H1 (cell line): ENCODE results near the gene ZNHIT3. TPM values are rescaled to one million over a fixed set of nuclear protein-coding genes. Genes with fewer than 3 reads are reported as not detected.

Experiments
- BRCA1 ChIP-seq: IDR thresholded peaks from 2 replicates; pipeline ENCODE4 v1.6.1; 2012; ENCODE audit warnings: low read depth, low read length, improper control_type of control experiment
- JUN ChIP-seq: IDR thresholded peaks from 2 replicates; pipeline ENCODE4 v1.6.1; 2011; ENCODE audit warnings: low read depth, mild to moderate bottlenecking, improper control_type of control experiment, low read length
- MAFK ChIP-seq: IDR thresholded peaks from 2 replicates; pipeline ENCODE4 v1.6.1; 2012; ENCODE audit warnings: low read depth, mild to moderate bottlenecking, improper control_type of control experiment, low read length
- POLR2A ChIP-seq, 2 experiments: IDR thresholded peaks; 1 replicate in 1 of 2; 2 replicates in 1 of 2; pipeline ENCODE4 v1.6.1; 2011; ENCODE audit warnings: low read depth in 2 of 2, low read length in 2 of 2, mild to moderate bottlenecking in 2 of 2; ENCODE audit errors: control extremely low read depth in 1 of 2
- RFX5 ChIP-seq: IDR thresholded peaks from 2 replicates; pipeline ENCODE4 v1.6.1; 2011; ENCODE audit warnings: low read depth, low read length, improper control_type of control experiment, borderline replicate concordance
- SP1 ChIP-seq: IDR thresholded peaks from 2 replicates; pipeline ENCODE4 v1.6.1; 2011; ENCODE audit warnings: low read depth, low read length
- polyA plus RNA-seq, 7 experiments: library from polyadenylated mRNA; depleted of rRNA in 3 of 7; stranded (reverse) in 5 of 7; unstranded in 2 of 7; fragments of >200 nt in 5 of 7; fragments of 200-250 nt in 2 of 7; gene quantifications; 1 replicate in 5 of 7; 2 replicates in 1 of 7; 4 replicates in 1 of 7; pipeline versions ENCODE4 v1.2.1 to v1.2.3, GENCODE V29; 2011 to 2013; ENCODE audit warnings: missing spikeins in 2 of 7, mixed read lengths in 2 of 7
- total RNA-seq: library from RNA; stranded (reverse); fragmentation: NEBNext Ultra II Directional; extraction: Animal tissue kit (Norgen Biotek cat#: 25700); gene quantifications from 2 replicates; pipeline ENCODE4 v1.2.1, GENCODE V29; 2021
- TF ChIP-seq, protein P1 (sequence below): fragments of 300-600 bp; sonication (generic); IDR thresholded peaks from 2 replicates; pipeline ENCODE4 v1.7.1; 2012; ENCODE audit warnings: low read length, moderate library complexity, mild to moderate bottlenecking, inconsistent platforms; ENCODE audit not compliant: insufficient replicate concordance
- TF ChIP-seq, protein P2 (sequence below), 3 experiments: IDR thresholded peaks; 1 replicate in 2 of 3; 2 replicates in 1 of 3; pipeline versions ENCODE4 v1.5.1 to v1.6.1; 2011; ENCODE audit warnings: low read length in 3 of 3, mild to moderate bottlenecking in 3 of 3, inconsistent platforms in 2 of 3, low read depth in 1 of 3, moderate library complexity in 1 of 3; ENCODE audit not compliant: insufficient read depth in 1 of 3; ENCODE audit errors: control extremely low read depth in 1 of 3
- TF ChIP-seq, protein P3 (sequence below): IDR thresholded peaks from 2 replicates; pipeline ENCODE4 v1.6.1; 2011; ENCODE audit warnings: low read depth, mild to moderate bottlenecking, low read length; ENCODE audit not compliant: insufficient read depth

Gene ZNHIT3
- total and polyA plus RNA-seq, 2 of the 8 experiments (the other 6 are each of a cell fraction or from before 2014, with no cell fraction given): 59.1 to 147 TPM

DNA sequence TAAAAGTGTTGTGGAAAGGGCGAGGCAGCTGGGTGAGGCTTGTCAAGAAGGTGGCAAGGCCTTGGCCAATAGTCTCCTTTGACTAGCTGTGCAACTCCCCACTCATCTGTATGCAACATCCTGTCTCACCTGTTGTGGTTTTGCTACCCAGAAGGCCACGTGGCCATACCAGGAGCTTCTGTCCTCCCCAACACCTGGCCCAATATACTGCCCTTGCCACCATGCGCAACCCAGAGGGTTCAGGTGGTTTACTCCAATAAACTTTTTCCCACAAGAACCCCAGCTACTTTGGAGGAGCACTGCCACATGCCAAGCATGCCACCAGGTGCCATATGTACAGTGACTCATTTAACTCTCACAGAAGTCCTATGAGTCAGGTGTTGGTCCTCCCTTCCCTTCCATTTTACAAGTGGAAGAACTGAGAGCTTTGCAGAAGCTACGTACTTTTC lies 38.0 kb downstream of the ZNHIT3 start (continued):
- TF ChIP-seq, protein P1, sequence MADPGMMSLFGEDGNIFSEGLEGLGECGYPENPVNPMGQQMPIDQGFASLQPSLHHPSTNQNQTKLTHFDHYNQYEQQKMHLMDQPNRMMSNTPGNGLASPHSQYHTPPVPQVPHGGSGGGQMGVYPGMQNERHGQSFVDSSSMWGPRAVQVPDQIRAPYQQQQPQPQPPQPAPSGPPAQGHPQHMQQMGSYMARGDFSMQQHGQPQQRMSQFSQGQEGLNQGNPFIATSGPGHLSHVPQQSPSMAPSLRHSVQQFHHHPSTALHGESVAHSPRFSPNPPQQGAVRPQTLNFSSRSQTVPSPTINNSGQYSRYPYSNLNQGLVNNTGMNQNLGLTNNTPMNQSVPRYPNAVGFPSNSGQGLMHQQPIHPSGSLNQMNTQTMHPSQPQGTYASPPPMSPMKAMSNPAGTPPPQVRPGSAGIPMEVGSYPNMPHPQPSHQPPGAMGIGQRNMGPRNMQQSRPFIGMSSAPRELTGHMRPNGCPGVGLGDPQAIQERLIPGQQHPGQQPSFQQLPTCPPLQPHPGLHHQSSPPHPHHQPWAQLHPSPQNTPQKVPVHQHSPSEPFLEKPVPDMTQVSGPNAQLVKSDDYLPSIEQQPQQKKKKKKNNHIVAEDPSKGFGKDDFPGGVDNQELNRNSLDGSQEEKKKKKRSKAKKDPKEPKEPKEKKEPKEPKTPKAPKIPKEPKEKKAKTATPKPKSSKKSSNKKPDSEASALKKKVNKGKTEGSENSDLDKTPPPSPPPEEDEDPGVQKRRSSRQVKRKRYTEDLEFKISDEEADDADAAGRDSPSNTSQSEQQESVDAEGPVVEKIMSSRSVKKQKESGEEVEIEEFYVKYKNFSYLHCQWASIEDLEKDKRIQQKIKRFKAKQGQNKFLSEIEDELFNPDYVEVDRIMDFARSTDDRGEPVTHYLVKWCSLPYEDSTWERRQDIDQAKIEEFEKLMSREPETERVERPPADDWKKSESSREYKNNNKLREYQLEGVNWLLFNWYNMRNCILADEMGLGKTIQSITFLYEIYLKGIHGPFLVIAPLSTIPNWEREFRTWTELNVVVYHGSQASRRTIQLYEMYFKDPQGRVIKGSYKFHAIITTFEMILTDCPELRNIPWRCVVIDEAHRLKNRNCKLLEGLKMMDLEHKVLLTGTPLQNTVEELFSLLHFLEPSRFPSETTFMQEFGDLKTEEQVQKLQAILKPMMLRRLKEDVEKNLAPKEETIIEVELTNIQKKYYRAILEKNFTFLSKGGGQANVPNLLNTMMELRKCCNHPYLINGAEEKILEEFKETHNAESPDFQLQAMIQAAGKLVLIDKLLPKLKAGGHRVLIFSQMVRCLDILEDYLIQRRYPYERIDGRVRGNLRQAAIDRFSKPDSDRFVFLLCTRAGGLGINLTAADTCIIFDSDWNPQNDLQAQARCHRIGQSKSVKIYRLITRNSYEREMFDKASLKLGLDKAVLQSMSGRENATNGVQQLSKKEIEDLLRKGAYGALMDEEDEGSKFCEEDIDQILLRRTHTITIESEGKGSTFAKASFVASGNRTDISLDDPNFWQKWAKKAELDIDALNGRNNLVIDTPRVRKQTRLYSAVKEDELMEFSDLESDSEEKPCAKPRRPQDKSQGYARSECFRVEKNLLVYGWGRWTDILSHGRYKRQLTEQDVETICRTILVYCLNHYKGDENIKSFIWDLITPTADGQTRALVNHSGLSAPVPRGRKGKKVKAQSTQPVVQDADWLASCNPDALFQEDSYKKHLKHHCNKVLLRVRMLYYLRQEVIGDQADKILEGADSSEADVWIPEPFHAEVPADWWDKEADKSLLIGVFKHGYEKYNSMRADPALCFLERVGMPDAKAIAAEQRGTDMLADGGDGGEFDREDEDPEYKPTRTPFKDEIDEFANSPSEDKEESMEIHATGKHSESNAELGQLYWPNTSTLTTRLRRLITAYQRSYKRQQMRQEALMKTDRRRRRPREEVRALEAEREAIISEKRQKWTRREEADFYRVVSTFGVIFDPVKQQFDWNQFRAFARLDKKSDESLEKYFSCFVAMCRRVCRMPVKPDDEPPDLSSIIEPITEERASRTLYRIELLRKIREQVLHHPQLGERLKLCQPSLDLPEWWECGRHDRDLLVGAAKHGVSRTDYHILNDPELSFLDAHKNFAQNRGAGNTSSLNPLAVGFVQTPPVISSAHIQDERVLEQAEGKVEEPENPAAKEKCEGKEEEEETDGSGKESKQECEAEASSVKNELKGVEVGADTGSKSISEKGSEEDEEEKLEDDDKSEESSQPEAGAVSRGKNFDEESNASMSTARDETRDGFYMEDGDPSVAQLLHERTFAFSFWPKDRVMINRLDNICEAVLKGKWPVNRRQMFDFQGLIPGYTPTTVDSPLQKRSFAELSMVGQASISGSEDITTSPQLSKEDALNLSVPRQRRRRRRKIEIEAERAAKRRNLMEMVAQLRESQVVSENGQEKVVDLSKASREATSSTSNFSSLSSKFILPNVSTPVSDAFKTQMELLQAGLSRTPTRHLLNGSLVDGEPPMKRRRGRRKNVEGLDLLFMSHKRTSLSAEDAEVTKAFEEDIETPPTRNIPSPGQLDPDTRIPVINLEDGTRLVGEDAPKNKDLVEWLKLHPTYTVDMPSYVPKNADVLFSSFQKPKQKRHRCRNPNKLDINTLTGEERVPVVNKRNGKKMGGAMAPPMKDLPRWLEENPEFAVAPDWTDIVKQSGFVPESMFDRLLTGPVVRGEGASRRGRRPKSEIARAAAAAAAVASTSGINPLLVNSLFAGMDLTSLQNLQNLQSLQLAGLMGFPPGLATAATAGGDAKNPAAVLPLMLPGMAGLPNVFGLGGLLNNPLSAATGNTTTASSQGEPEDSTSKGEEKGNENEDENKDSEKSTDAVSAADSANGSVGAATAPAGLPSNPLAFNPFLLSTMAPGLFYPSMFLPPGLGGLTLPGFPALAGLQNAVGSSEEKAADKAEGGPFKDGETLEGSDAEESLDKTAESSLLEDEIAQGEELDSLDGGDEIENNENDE: no peak
- TF ChIP-seq BRCA1 (no peak), POLR2A (IDR thresholded peaks at IDR 0.05; ENCODE audit: control extremely low read depth in 1 of 2, low read depth in 2 of 2, low read length in 2 of 2) (no peak), RFX5 (no peak), JUN (no peak), MAFK (no peak), SP1 (no peak)
- TF ChIP-seq, protein P2, sequence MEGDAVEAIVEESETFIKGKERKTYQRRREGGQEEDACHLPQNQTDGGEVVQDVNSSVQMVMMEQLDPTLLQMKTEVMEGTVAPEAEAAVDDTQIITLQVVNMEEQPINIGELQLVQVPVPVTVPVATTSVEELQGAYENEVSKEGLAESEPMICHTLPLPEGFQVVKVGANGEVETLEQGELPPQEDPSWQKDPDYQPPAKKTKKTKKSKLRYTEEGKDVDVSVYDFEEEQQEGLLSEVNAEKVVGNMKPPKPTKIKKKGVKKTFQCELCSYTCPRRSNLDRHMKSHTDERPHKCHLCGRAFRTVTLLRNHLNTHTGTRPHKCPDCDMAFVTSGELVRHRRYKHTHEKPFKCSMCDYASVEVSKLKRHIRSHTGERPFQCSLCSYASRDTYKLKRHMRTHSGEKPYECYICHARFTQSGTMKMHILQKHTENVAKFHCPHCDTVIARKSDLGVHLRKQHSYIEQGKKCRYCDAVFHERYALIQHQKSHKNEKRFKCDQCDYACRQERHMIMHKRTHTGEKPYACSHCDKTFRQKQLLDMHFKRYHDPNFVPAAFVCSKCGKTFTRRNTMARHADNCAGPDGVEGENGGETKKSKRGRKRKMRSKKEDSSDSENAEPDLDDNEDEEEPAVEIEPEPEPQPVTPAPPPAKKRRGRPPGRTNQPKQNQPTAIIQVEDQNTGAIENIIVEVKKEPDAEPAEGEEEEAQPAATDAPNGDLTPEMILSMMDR (IDR thresholded peaks at IDR 0.05; ENCODE audit: control extremely low read depth in 1 of 3, insufficient read depth in 1 of 3, low read depth in 1 of 3, low read length in 3 of 3): no peak
- TF ChIP-seq, protein P3, sequence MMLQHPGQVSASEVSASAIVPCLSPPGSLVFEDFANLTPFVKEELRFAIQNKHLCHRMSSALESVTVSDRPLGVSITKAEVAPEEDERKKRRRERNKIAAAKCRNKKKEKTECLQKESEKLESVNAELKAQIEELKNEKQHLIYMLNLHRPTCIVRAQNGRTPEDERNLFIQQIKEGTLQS: no peak
